Kidney tubule cell (primary cell): ENCODE measurements around the gene SHISA9.

ENCODE experiments used
- DNase-seq: peaks from one replicate; pipeline ENCODE4 v3.0.0-alpha.2; 2018; ENCODE audit warnings: low spot score

SHISA9 gene

DNA sequence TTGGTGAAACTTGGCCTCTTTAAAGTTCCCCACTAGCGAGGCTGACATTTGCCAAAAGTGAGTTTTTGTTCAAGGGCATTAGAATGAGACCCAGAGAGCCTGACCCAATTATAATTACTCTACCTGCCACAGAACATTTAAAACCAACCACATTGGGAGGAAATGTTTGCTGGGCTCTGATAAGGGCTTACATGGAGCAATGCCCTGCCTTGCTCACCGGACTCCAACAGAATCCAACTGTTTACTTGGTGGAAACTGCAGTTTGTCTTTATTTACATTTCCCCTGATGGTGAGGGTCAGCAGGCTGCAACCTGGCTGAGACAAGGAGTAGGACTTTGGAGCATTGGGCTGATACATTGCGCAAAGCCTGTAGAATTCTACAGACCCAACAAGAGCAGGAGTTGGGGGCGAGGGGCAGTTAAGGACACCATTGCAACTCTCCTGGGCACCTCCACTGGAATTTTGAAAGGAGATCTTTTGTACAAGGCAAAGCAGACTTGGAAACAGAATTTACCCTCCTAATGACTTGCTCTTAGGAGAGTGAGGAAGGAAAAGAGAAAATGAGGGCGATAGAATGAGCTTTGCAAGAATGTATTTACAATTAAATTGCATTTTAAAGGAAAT, 368.6 kb downstream of the SHISA9 start:
- DNase-seq: no peak

DNA sequence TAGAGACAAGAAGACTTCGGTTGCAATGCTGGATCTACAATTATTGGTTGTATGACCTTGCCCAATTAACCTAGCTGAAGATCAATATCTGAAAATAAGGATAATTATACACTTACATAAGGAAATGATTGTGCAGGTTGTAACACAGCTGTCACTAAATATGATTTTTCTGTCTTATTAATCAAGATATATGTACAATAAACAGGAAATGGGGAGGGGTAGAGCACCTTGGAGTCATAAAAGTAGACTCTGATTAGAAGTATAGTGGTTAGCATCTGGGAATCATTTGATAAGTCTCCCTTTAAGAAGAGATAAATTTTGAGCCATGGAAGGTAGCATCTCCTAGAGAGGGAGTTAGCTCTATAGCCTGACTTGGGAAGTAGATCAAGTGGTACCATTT, 369.2 kb downstream of the SHISA9 start:
- no peak for DNase-seq

GRCh38 chr16:13289515-13289914, 388.1 kb downstream of the SHISA9 start:
- no peak for DNase-seq
